ENCODE data around the gene ATF4. TPM values are rescaled to one million over a fixed set of nuclear protein-coding genes. Genes with fewer than 3 reads are reported as not detected.

ATF4 gene
- total and polyA plus RNA-seq, 2 of the 13 experiments (the other 11 are each of a cell fraction or from before 2014, with no cell fraction given) = 486 to 1,297 TPM

GRCh38 chr22:39532215-39533073, 12.1 kb downstream of the ATF4 start, which contains the start of gene RPS19BP1 (continued):
- no peak for TF ChIP-seq SOX6 (IDR thresholded peaks at IDR 0.05)
- TF ChIP-seq SOX6 (CRISPR knock-in tag; IDR thresholded peaks at IDR 0.05) = peak; percentile 28; the same call in 1 of the 2 replicates
- TF ChIP-seq ATF5 (CRISPR knock-in tag; IDR thresholded peaks at IDR 0.05; ENCODE audit: low read depth) = no peak
- peak; percentile 59 for TF ChIP-seq CREM (IDR thresholded peaks at IDR 0.05)
- no peak for TF ChIP-seq CREM (CRISPR knock-in tag; IDR thresholded peaks at IDR 0.05)
- TF ChIP-seq PAF1 (CRISPR knock-in tag; IDR thresholded peaks at IDR 0.05) = no peak
- TF ChIP-seq ZSCAN29 (CRISPR knock-in tag; conservative IDR thresholded peaks at IDR 0.05) = 0 out of 2 replicates have a peak, but pooled peaks have one; percentile 70
- TF ChIP-seq ZNF670 (CRISPR knock-in tag; IDR thresholded peaks at IDR 0.05; ENCODE audit: borderline replicate concordance) = no peak
- peak; percentile 27; the same call in 1 of the 2 replicates for TF ChIP-seq TSC22D2 (CRISPR knock-in tag; IDR thresholded peaks at IDR 0.05; ENCODE audit: borderline replicate concordance)
- no peak; the same call in 1 of the 2 replicates for TF ChIP-seq ZNF709 (CRISPR knock-in tag; IDR thresholded peaks at IDR 0.05)
- peak; percentile 75; the same call in 1 of the 2 replicates for TF ChIP-seq ZNF580 (CRISPR knock-in tag; IDR thresholded peaks at IDR 0.05; ENCODE audit: borderline replicate concordance, low read depth)
- no peak for TF ChIP-seq ZNF3 (CRISPR knock-in tag; IDR thresholded peaks at IDR 0.05)
- peak; percentile 92 for TF ChIP-seq POLR2AphosphoS5 (IDR thresholded peaks at IDR 0.05; ENCODE audit: low read depth, low read length)
- no peak for TF ChIP-seq REL (CRISPR knock-in tag; conservative IDR thresholded peaks at IDR 0.05)
- TF ChIP-seq NCOA1 (CRISPR knock-in tag; IDR thresholded peaks at IDR 0.05) = no peak
- no peak for TF ChIP-seq NFIC (IDR thresholded peaks at IDR 0.05; ENCODE audit: low read length)
- TF ChIP-seq ZMAT3 (CRISPR knock-in tag; conservative IDR thresholded peaks at IDR 0.05) = peak; percentile 82; the same call in 1 of the 2 replicates
- TF ChIP-seq KDM6A (CRISPR knock-in tag; IDR thresholded peaks at IDR 0.05; ENCODE audit: low read depth) = no peak
- TF ChIP-seq ZNF577 (CRISPR knock-in tag; IDR thresholded peaks at IDR 0.05; ENCODE audit: borderline replicate concordance, low read depth) = no peak
- peak; percentile 91 for TF ChIP-seq PTBP1 (IDR thresholded peaks at IDR 0.05; ENCODE audit: low read depth, low read length, poor library complexity, severe bottlenecking)
- no peak for TF ChIP-seq TBP (CRISPR knock-in tag; IDR thresholded peaks at IDR 0.05)
- TF ChIP-seq ZNF605 (CRISPR knock-in tag; IDR thresholded peaks at IDR 0.05) = 0 out of 2 replicates have a peak, but pooled peaks have one; percentile 17
- peak; percentile 55; the same call in 1 of the 2 replicates for TF ChIP-seq PLSCR1 (CRISPR knock-in tag; IDR thresholded peaks at IDR 0.05; ENCODE audit: borderline replicate concordance)
- TF ChIP-seq ZNF619 (CRISPR knock-in tag; IDR thresholded peaks at IDR 0.05) = peak; percentile 69; the same call in 1 of the 2 replicates
- no peak for TF ChIP-seq ZNF343 (CRISPR knock-in tag; IDR thresholded peaks at IDR 0.05)
- no peak for TF ChIP-seq ZNF83 (CRISPR knock-in tag; IDR thresholded peaks at IDR 0.05; ENCODE audit: borderline replicate concordance)
- TF ChIP-seq ATF4 (CRISPR knock-in tag; IDR thresholded peaks at IDR 0.05) = no peak
- 0 out of 2 replicates have a peak, but pooled peaks have one; percentile 68 for TF ChIP-seq CREB3 (CRISPR knock-in tag; IDR thresholded peaks at IDR 0.05)

Data from HepG2 (cell line).